C4-2B (cell line): ENCODE data around the gene NRP2.

Source experiments
- ZFX ChIP-seq: fragments of 450-650 bp; IDR thresholded peaks from 2 replicates; pipeline ENCODE4 v1.6.1; 2017
- TF ChIP-seq, protein P1 (sequence below): fragments of 450-650 bp; conservative IDR thresholded peaks from 2 replicates; pipeline ENCODE4 v1.5.1; 2017; ENCODE audit warnings: mild to moderate bottlenecking

GRCh38 chr2:205771666-205772065 lies 89.4 kb downstream of the NRP2 start:
- TF ChIP-seq, protein P1, sequence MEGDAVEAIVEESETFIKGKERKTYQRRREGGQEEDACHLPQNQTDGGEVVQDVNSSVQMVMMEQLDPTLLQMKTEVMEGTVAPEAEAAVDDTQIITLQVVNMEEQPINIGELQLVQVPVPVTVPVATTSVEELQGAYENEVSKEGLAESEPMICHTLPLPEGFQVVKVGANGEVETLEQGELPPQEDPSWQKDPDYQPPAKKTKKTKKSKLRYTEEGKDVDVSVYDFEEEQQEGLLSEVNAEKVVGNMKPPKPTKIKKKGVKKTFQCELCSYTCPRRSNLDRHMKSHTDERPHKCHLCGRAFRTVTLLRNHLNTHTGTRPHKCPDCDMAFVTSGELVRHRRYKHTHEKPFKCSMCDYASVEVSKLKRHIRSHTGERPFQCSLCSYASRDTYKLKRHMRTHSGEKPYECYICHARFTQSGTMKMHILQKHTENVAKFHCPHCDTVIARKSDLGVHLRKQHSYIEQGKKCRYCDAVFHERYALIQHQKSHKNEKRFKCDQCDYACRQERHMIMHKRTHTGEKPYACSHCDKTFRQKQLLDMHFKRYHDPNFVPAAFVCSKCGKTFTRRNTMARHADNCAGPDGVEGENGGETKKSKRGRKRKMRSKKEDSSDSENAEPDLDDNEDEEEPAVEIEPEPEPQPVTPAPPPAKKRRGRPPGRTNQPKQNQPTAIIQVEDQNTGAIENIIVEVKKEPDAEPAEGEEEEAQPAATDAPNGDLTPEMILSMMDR, result no peak
- no peak for TF ChIP-seq ZFX
